ENCODE measurements around the gene KRTAP5-9. TPM values are rescaled to one million over a fixed set of nuclear protein-coding genes. Genes with fewer than 3 reads are reported as not detected.
"Not testable (repeated sequence)": the region's sequence is repeated elsewhere in the genome, so short reads cannot be mapped to it uniquely, and the experiment has no call there.

Gene KRTAP5-9
- total RNA-seq, 4 donors from 2014 or later = 0.54 TPM; not detected in 3

GRCh38 chr11:71535825-71536224, 12.4 kb upstream of the KRTAP5-9 start:
- TF ChIP-seq CTCF (IDR thresholded peaks at IDR 0.05) = no peak
- Histone ChIP-seq H3K4me1 (no peaks in the 10 kb centered on the region), H3K27me3 (no peaks in the 10 kb centered on the region), H3K36me3 (no peaks in the 10 kb centered on the region), H3K4me3 (replicated peaks in 1 of 3) (no peak overlapping the region), H3K27ac (no peak overlapping the region), H3K9me3 (no peaks in the 10 kb centered on the region)
- DNase-seq = no peak
- intact Hi-C loops (cut with DNase I) = no loop called here
- 86 to 91% methylated on average over 9 of the region's 9 CpGs for WGBS, 2 donors

DNA sequence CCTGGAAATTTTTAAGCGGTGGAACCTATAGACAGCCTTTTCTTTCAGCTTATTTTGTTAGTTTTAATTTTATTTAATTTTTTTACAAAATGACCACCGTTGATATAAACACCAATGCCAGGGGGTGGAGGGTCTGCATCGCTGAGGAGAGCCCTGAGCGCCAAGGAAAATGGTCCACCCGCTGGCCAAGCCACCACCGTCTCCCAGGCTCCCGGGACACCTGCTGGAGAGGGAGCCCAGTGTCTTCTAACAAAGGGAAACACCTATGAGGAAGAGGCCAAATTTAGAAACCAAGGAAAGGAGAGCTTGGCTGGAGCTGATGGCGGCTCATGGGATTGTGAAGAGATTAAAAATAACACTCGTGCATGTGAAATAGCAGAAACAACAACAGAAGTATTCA, 10.7 kb upstream of the KRTAP5-9 start:
- H3K27ac ChIP-seq = no peak overlapping the region
- H3K36me3 ChIP-seq = no peaks in the 10 kb centered on the region
- no peak overlapping the region for H3K4me3 ChIP-seq (replicated peaks in 1 of 3)
- WGBS, 2 donors = 68 to 76% methylated on average over 9 of the region's 9 CpGs
- no peaks in the 10 kb centered on the region for H3K9me3 ChIP-seq
- H3K27me3 ChIP-seq = no peaks in the 10 kb centered on the region
- DNase-seq = peak in 1 of 2 donors; percentile 12
- no peak for TF ChIP-seq CTCF (IDR thresholded peaks at IDR 0.05)
- no peak for TF ChIP-seq POLR2A (IDR thresholded peaks at IDR 0.05)
- H3K4me1 ChIP-seq = no peaks in the 10 kb centered on the region
- intact Hi-C loops (cut with DNase I) = no loop called here

- H3K27me3 ChIP-seq; H3K9me3 ChIP-seq; H3K4me3 ChIP-seq (replicated peaks in 1 of 3); intact Hi-C loops (cut with DNase I); DNase-seq; H3K27ac ChIP-seq; H3K36me3 ChIP-seq; H3K4me1 ChIP-seq: not testable (repeated sequence)
- WGBS, 2 donors = 40% methylated on average over 1 of the region's 4 CpGs; no CpG with 5 or more reads in 1 of the 2 donors
Measured at GRCh38 chr11:71537977-71538665, 10.1 kb upstream of the KRTAP5-9 start, which contains the start of gene KRTAP5-8. Gene KRTAP5-8 (plus strand): TSS chr11:71538025. CDS start chr11:71538056, 31 bp downstream.

GRCh38 chr11:71538666-71538990, 9.6 kb upstream of the KRTAP5-9 start:
- 95 to 96% methylated on average over 4 of the region's 4 CpGs for WGBS, 2 donors
- no peaks in the 10 kb centered on the region for H3K36me3 ChIP-seq
- TF ChIP-seq POLR2A (IDR thresholded peaks at IDR 0.05) (no peak), CTCF (IDR thresholded peaks at IDR 0.05) (no peak)
- no peak overlapping the region for H3K4me3 ChIP-seq (replicated peaks in 1 of 3)
- DNase-seq = no peak
- no peaks in the 10 kb centered on the region for H3K27me3 ChIP-seq
- no peaks in the 10 kb centered on the region for H3K4me1 ChIP-seq
- H3K9me3 ChIP-seq = no peaks in the 10 kb centered on the region
- intact Hi-C loops (cut with DNase I) = no loop called here
- H3K27ac ChIP-seq = no peak overlapping the region

DNA sequence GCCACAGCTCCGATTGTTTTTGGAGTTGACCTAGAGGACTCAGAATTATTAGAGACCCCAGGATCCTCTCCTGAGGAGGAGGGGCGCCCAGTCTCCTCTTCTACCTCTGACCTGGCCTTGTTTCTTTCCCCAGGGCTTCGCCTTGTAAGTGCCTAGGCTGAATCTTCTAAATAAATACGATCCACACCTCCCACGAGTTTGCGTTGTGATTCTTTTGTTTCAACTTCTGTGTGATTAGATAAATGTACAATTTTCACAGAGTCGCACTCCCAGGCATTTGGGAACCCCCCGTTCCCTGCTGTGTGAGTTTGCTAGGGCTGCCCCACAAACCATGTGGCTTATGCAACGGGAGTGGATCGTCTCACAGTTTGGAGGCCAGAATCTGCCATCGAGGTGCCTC, 9.2 kb upstream of the KRTAP5-9 start:
- no peak for DNase-seq
- H3K27ac ChIP-seq = no peak overlapping the region
- intact Hi-C loops (cut with DNase I) = no loop called here
- 90 to 92% methylated on average over 11 of the region's 11 CpGs for WGBS, 2 donors
- no peaks in the 10 kb centered on the region for H3K36me3 ChIP-seq
- TF ChIP-seq CTCF (IDR thresholded peaks at IDR 0.05) (no peak), POLR2A (IDR thresholded peaks at IDR 0.05) (no peak)
- H3K27me3 ChIP-seq = no peaks in the 10 kb centered on the region
- no peaks in the 10 kb centered on the region for H3K4me1 ChIP-seq
- no peaks in the 10 kb centered on the region for H3K9me3 ChIP-seq
- H3K4me3 ChIP-seq (replicated peaks in 1 of 3) = no peak overlapping the region

- H3K27ac ChIP-seq; H3K27me3 ChIP-seq; H3K4me1 ChIP-seq; intact Hi-C loops (cut with DNase I); H3K4me3 ChIP-seq (replicated peaks in 1 of 3); H3K36me3 ChIP-seq; H3K9me3 ChIP-seq; DNase-seq: not testable (repeated sequence)
- 88 to 96% methylated on average over 10 to 11 of the region's 11 CpGs for WGBS, 2 donors
Measured at GRCh38 chr11:71539971-71540370, 8.2 kb upstream of the KRTAP5-9 start.

- H3K4me3 ChIP-seq (replicated peaks in 1 of 3); intact Hi-C loops (cut with DNase I); H3K27me3 ChIP-seq; H3K27ac ChIP-seq; H3K36me3 ChIP-seq; DNase-seq; H3K9me3 ChIP-seq; H3K4me1 ChIP-seq: not testable (repeated sequence)
- 92 to 93% methylated on average over 9 of the region's 9 CpGs for WGBS, 2 donors
Measured at GRCh38 chr11:71540521-71541304, 7.5 kb upstream of the KRTAP5-9 start.

Data from thyroid gland (tissue), 4 donors.